GM10248 (cell line): ENCODE data around the gene HOXA7.

Experiments used
- CTCF ChIA-PET: fragments of 300-600 bp; sonication (Branson Sonifier 250); formaldehyde crosslinking; extraction: SDS; loops from one replicate; lab custom pipeline; 2021; ENCODE audit warnings: antibody characterized with exemption; lab: Yijun Ruan, JAX
- POLR2A ChIA-PET: fragments of 350-650 bp; sonication (Branson Sonifier 250); formaldehyde crosslinking; extraction: SDS; loops from one replicate; lab custom pipeline; 2020; ENCODE audit warnings: antibody characterized with exemption; lab: Yijun Ruan, JAX
- DNase-seq: peaks from one replicate; pipeline ENCODE4 v3.0.0; 2012; ENCODE audit errors: extremely low spot score
- CTCF ChIP-seq: IDR thresholded peaks from 2 replicates; pipeline ENCODE4 v1.5.1; 2012; ENCODE audit warnings: mild to moderate bottlenecking, low read depth; ENCODE audit errors: extremely low read depth, missing control alignments, control extremely low read depth

HOXA7 gene

GRCh38 chr7:27156508-27156898 lies at the start of gene HOXA7:
HOXA7 (minus strand) TSS chr7:27156675; CDS start chr7:27156545, 130 bp downstream.
- no peak for TF ChIP-seq CTCF
- POLR2A ChIA-PET: no interaction called here
- DNase-seq: no peak
- CTCF ChIA-PET: interaction anchor here (1.0 to 1.3 kb wide), 2 partner anchors 300 to 787 kb away, joined by 3 to 5 read pairs; no protein-coding TSS in a partner anchor

GRCh38 chr7:27205325-27206280 lies 49.1 kb upstream of the HOXA7 start:
- POLR2A ChIA-PET: no interaction called here
- TF ChIP-seq CTCF: no peak
- DNase-seq: no peak
- CTCF ChIA-PET: interaction anchor here (0.6 to 1.9 kb wide), 2 partner anchors 10 to 42 kb away, joined by 3 to 5 read pairs; no protein-coding TSS in a partner anchor

GRCh38 chr7:27204851-27205322 lies 48.4 kb upstream of the HOXA7 start:
- TF ChIP-seq CTCF: no peak
- no peak for DNase-seq
- POLR2A ChIA-PET: no interaction called here
- CTCF ChIA-PET: interaction anchor here (1.9 kb wide), 1 partner anchor 9 kb away, joined by 5 read pairs; no protein-coding TSS in a partner anchor

GRCh38 chr7:27203964-27204594 lies 47.6 kb upstream of the HOXA7 start:
- no peak for TF ChIP-seq CTCF
- POLR2A ChIA-PET: no interaction called here
- CTCF ChIA-PET: interaction anchor here (1.0 to 1.9 kb wide), 2 partner anchors 9 to 34 kb away, joined by 3 to 5 read pairs; no protein-coding TSS in a partner anchor
- no peak for DNase-seq

GRCh38 chr7:27203365-27203953 lies 47.0 kb upstream of the HOXA7 start:
- ChIA-PET POLR2A (no interaction called here), CTCF (interaction anchor here (1.0 to 1.9 kb wide), 2 partner anchors 8 to 35 kb away, joined by 3 to 5 read pairs; no protein-coding TSS in a partner anchor)
- TF ChIP-seq CTCF: no peak
- no peak for DNase-seq

- no peak for TF ChIP-seq CTCF
- ChIA-PET CTCF (interaction anchor here (0.8 to 1.3 kb wide), 2 partner anchors 41 to 402 kb away, joined by 3 read pairs; no protein-coding TSS in a partner anchor), POLR2A (no interaction called here)
- no peak for DNase-seq
Measured at GRCh38 chr7:27202862-27203134, 46.3 kb upstream of the HOXA7 start.
